Stimulated activated CD4-positive, alpha-beta T cell treated with anti-CD3 and anti-CD28 coated beads, Interleukin-12 subunit alpha, Interleukin-12 subunit beta, amount 100 ng/mL, for 4 hours (primary cell): Measurements from ENCODE around the gene COL4A4.

Experiments used
- DNase-seq: peaks from one replicate; pipeline ENCODE4 v3.0.0-alpha.2; 2020

The COL4A4 gene

DNA sequence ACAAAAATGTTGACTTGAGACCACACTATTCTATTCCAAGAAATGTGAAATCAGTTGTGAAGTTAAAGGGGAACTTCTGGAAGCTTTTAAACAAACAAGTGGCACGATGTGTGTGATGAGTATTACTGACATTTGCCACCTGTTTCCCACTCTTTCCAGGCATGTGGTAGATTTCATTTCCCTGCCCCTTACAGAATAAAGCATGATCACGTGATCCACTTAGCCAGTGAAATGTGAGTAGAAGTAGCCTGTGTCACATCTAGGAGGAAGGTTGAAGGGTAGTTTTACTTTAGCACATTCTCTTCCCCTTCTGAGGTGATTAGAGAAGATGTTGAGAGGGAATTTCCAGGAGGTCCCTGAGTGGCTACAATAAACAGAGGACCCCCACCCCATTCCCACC, 3.8 kb downstream of the COL4A4 start:
- no peak for DNase-seq

DNA sequence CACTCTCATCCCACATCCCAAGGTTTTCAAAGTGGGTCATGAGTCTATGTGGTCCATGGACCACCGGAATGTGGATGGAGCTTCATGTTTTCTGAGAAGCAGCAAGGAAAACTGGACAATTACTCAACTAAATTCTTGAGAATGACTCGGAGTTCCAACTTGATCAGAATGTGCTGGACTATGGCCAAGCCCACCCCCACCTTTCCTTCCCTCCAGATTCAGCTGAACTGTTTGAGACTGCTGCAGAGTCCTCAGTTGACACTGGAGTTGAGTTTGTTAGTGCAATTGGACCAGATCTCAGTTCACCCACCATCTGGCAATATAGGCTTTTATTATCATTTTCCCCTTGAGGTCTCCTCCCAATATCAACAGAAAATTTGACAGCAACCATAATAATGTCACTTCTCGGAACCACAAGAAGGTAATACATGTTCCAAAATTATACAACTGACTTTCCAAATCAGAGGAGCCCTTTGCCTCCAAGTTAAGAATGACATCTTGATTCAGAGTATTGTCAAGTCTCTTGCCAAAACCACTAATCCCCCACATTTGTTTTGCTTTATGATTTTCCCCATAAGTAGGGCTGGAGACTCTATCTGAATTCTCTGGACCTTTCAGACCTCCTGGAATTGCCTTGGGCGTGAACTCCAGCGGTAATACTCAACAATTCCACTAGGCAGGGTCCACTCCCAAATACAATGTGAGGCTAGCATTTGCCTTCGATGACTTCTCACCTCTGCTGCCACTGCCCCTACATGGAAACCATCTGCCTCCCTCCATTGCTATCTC, 8.8 kb downstream of the COL4A4 start:
- no peak for DNase-seq

DNA sequence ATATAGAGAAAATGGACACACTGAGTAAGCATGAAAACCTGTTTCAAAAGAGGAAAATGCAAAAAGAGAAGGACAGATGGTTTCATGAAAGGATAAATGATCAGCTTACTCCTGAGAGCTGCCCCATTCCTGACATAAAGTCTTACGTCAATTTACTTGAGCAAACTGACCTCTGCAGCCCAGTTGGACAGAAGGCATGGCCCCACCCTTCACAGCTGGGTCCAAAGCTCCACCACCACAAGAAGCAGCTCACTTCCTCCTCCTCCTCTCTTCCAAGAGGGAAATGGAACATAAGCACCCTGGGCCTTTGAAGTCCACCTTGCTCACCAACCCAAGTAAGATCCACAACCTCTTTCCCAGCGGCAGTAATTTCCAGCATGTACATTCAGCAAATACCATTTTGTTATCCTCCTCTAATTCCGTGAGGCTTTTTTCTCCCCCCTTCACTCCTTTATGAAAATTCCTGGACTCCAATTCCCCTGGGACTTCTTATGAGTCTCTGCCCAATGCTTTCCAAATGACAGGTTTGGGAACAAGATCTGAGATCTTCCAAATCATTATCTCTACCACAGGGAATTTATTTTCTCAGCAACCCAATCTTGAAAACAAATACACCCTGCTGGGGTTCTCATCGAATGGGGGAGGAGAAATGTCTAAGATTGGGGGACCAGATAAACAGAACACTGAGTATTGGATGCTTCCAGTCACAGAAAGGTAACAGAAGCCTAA, 10.1 kb downstream of the COL4A4 start:
- DNase-seq = no peak

DNA sequence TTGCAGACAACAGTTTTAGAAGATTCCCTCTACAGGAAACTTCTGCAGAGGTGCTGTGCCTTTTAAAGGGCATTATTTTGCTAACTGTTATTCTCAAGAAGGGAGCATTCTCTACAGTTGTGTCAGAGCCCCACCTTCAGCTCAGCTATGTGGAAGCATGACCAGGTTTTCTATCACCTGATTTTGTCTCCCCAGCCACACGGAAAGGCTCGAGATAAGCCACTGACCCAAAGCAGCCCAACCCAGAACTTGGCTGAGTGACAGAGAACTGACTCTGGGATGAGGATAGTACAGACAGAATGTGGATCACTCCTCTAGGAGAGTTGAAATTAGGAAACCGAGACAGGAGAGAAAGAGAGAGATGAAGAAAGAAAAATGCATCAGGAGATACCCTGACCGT, 10.7 kb downstream of the COL4A4 start:
- no peak for DNase-seq

DNA sequence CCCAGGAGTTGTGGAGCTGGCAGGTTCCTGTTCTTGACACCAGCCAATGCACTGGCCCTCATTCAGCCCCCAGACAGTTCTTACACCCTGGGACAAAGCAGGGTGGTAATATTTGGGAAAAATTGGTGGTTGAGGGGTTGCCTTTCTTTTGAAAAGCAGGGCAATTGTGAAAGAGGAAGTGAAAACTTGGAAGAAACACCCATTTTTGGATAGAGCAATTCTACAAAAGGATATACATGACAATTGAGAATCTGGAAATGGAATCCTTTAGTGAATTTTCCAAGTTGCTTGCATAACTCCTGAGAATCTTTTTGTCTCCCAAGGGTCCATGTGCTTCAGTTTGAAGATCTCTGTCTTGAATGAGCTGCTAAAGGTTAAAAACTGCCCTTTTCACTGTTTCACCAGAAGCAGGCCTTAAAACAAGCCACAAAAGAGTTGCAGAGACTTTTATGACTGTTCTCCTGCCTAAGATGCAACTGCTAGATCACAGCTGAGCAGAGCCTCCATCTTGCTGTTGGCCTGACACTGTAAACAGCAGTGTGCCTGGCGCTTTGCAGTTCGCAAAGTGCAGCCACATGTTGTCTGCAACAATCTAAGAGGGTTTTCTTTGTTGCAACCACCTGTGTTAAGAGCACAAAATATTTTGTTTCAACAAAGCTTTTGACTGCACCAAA, 11.8 kb downstream of the COL4A4 start:
- no peak for DNase-seq

DNA sequence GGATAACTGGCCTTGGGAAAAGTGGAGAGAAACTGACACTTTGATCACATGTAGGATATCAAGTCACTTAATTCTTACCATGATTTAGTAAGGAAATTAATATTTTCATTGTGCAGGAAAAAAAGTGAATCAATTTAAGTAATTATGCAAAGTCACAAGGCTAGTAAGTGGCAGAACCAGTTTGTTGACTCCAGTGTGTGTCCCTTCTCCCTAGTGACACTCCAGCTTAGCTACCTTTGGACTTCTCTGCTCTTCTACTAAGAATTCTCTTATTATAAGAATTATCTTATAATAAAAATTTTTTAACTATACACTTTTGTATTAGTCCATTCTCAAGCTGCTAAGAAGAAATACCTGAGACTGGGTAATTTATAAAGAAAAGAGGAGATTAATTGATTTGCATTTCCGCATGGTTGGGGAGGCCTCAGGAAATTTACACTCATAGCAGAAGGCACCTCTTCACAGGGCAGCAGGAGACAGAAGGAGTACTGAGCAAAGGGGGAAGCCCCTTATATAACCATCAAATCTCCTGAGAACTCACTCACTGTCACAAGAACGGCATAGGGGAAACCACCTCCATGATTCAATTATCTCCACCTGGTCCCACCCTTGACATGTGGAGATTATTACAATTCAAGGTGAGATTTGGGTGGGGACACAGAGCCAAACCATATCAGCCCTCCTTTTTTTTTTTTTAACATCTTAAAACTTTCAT, 13.6 kb downstream of the COL4A4 start:
- no peak for DNase-seq

DNA sequence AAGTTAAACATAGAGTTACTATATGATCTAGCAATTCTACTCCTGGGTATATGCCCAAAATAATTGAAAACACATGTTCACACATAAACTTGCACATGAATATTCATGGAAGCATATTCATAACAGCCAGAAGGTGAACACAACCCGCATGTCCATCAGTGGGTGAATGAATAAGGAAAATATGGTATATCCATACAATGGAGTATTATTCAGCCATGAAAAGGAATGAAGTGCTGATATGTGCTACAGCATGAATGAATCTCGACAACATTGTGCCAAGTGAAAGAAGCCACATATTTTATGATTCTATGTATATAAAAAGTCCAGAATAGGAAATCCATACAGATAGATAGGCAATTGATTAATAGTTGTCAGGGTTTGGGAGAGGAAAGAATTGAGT, 15.9 kb downstream of the COL4A4 start:
- DNase-seq = no peak

DNA sequence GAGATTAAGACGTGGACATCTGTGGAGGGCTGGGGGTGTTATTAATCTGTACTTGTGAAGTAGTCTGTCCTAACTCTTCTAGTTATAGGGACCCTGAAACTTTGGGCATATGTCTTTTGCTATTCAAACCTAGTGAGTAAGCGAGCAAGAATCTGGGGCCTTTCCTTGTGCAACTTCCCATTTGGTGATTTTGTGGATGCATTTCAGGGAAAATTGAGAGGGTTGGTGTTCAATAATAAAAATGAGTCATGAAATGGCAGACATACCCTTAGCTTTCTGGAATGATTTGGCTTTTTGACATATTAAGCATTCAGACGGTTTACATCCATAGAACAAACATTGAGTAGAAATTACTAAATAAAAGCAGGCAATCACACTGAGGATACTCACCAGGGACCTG, 17.0 kb downstream of the COL4A4 start:
- no peak for DNase-seq

DNA sequence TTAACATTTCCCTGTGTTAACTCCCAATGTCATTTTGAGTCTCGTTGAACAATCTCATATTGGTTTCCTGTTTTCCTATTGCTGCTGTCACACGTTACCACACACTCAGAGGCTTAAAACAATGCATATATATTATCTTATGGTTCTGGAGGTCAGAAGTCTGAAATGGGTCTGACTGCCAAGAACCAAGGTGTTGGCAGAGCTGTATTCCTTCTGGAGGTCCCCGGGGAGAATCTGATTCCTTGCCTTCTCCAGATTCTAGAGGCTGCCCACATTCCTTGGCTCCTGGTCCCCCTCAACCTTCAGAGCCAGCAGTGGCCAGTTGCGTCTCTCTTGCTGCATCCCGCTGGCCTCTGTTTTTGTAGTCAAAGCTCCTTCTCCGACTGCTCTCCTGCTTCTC, 17.5 kb downstream of the COL4A4 start:
- no peak for DNase-seq

DNA sequence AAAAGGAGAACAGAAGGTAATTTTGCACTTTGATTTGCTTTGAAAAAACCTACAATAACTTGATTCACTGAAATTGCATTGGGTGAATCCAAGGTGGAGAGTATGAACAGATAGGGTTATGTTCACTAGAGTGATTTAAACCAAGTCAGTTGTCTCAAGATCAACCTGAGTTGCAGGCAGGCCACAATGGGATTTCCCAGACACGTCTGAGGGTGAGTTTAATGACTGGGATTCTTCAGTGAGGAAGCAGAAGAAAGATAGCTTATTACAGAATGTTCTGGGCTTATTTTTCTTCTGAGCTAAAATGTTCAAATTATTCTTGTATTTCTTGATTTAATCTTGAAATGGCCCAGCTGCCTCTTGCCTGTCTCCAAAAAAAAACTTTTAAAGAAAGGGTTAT, 20.1 kb downstream of the COL4A4 start:
- DNase-seq = no peak

- no peak for DNase-seq
Observed at GRCh38 chr2:227141301-227141700, 22.7 kb downstream of the COL4A4 start.

DNA sequence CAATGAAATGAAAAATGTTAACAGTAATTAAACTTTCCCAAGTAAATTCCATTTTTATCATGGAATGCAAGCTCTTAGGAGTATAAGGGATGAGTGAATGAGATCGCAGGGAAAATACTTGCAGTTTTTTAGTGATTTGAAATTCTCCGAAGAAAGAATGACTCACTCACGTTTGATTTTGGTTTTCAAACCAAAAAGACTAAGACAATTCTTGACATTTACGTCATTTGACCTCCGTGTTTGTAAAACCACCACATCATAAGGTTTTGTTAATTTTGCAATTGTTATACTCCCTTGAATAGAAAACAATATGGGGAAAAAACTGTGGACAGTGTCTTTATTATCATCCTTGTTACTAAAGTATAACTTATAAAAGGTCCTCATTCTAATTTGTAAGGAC, 29.4 kb downstream of the COL4A4 start:
- DNase-seq = no peak

GRCh38 chr2:227132986-227133385, 31.0 kb downstream of the COL4A4 start:
- no peak for DNase-seq

DNA sequence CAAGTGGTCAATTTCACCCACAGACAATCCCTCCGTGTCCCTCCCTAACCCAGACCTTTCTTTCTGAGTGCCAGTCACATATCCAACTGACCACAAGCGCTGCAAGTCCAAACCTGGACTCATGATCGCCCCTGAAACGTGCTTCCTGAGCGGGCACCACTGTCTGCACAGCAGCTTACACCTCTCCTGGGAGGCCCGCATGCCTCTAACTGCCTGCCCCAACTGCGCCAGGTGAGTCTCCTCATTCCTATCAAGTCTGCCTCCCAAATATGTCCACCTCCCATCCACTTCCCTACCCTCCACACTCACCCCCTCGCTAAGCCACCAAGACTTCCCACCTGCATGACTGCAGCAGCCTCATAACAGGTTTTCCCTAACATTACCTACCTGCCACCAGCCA, 33.4 kb downstream of the COL4A4 start:
- no peak for DNase-seq

- no peak for DNase-seq
Observed at GRCh38 chr2:227127201-227127600, 36.8 kb downstream of the COL4A4 start.

DNA sequence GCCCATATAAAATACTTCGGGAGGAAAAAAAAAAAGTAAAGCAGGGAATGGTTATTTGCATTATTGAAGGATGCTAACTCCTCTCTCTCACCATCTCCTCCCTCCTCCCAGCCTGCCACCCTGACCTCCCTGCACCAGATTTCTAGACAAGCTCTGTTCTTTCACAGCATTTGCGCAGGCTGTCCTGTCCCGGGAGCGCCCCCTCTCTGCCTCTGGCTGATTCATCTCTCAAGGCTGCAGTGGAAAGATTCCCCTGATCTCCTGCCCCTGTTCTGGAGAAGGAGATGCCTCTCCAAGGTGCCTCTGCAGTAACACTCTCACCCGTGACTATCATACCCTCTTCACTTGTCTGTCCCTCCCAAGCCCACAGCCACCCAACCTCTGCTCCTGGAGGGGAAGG, 38.5 kb downstream of the COL4A4 start:
- no peak for DNase-seq

GRCh38 chr2:227124811-227125210, 39.2 kb downstream of the COL4A4 start:
- no peak for DNase-seq

DNA sequence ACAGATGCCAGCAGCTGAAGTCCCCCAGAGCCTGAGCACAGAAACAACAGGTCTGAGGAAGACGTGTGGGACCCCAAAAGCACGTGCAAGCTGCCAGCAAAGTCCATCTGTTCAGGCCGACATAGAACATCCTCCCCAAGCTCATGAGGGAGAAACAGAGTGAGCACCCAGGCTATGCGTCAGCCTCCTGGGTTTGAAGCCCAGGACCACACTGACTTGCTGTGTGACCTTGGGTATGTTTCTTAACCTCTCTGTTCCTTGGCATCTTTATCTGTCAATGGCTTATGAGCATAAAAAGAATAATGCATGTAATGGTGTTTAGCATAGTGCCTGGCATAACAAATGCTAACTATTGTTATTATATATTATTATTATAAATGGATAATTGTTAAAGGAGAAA, 40.3 kb downstream of the COL4A4 start:
- no peak for DNase-seq

- no peak for DNase-seq
Observed at GRCh38 chr2:227118353-227118752, 45.7 kb downstream of the COL4A4 start.

DNA sequence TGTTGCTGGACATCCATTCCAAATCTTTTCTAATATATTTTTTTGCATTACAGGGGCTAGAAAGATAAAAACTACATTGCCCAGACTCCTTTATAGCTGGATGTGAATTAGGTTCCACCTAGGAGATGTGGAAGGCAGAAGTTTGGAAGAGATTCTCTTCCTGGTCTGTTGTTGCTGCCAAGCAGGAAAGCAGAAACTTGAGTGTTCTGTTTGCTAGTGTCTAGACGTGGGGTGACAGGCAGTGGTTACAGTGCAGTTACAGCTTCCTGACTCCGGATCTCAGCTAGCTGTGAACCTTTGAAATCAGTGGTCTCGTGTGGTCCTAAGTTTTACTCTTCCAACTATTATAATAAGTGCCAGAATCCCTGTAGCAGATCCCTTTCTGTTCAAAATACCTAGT, 46.2 kb downstream of the COL4A4 start:
- DNase-seq = no peak

GRCh38 chr2:227117027-227117426, 47.0 kb downstream of the COL4A4 start:
- DNase-seq = no peak

DNA sequence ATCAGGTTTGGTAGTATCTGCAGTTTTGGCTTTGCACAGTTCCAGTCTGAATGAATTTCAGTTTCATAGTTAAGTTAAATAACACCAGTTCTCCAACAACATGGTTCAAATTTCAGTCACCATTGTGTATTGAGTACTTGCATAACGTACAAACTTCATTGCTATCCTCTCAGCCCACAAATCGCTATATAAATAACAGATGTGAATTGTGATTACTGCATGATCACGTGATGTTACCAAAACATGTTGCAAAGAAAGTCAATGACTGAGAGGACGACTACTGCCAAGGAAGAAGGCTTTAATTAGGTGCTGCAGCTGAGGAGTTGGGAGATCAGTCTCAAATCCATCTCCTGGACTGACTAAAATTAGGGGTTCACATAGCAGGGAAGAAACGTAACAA, 48.2 kb downstream of the COL4A4 start:
- no peak for DNase-seq
